GM21737 (cell line): Measurements from ENCODE around the gene MX1.

Experiments used
- ATAC-seq: cut with Tn5 transposase; IDR thresholded peaks from one replicate; pipeline ENCODE4 v1.9.1; 2021; ENCODE audit warnings: mild to moderate bottlenecking, moderate library complexity; ENCODE audit not compliant: unreplicated experiment

Gene MX1, protein sequence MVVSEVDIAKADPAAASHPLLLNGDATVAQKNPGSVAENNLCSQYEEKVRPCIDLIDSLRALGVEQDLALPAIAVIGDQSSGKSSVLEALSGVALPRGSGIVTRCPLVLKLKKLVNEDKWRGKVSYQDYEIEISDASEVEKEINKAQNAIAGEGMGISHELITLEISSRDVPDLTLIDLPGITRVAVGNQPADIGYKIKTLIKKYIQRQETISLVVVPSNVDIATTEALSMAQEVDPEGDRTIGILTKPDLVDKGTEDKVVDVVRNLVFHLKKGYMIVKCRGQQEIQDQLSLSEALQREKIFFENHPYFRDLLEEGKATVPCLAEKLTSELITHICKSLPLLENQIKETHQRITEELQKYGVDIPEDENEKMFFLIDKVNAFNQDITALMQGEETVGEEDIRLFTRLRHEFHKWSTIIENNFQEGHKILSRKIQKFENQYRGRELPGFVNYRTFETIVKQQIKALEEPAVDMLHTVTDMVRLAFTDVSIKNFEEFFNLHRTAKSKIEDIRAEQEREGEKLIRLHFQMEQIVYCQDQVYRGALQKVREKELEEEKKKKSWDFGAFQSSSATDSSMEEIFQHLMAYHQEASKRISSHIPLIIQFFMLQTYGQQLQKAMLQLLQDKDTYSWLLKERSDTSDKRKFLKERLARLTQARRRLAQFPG

DNA sequence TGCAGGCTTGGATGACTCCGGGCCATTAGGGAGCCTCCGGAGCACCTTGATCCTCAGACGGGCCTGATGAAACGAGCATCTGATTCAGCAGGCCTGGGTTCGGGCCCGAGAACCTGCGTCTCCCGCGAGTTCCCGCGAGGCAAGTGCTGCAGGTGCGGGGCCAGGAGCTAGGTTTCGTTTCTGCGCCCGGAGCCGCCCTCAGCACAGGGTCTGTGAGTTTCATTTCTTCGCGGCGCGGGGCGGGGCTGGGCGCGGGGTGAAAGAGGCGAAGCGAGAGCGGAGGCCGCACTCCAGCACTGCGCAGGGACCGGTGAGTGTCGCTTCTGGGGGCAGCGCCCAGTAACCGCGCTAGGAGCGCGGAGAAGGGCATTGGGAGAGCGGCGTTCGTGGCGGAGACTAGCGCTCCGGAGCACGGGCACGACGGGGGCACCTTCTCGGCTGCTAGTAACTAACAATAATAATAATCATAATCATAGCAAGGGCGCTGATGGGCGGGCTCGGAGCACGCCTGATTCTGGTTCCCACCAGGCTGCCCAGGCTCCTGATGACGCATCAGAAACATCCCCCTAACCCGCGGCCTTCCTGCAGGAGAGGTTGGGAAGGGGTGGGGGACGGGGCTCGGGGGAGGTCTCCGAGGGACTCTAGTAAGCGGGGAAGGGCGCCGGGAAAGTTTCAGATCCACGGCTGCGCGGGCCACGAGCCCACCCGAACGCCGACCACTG, at the start of gene MX1:
MX1 (plus strand) TSS at position 286 of the 722 bp plus-strand sequence. CDS start 5,832 bp downstream, outside the sequence.
- peak; percentile 80 for ATAC-seq

DNA sequence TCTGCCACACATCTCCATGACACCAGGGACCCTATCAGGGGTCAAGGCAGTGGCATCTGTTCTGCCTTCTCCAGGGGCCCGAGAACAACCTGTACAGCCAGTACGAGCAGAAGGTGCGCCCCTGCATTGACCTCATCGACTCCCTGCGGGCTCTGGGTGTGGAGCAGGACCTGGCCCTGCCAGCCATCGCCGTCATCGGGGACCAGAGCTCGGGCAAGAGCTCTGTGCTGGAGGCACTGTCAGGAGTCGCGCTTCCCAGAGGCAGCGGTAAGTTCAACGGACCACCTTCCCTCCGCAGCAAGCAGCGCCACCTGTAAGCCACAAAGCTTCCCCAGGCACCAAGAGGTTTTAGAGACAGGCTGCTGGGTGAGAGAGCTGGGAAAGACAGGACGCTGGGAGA, 48.3 kb upstream of the MX1 start:
- ATAC-seq: no peak

DNA sequence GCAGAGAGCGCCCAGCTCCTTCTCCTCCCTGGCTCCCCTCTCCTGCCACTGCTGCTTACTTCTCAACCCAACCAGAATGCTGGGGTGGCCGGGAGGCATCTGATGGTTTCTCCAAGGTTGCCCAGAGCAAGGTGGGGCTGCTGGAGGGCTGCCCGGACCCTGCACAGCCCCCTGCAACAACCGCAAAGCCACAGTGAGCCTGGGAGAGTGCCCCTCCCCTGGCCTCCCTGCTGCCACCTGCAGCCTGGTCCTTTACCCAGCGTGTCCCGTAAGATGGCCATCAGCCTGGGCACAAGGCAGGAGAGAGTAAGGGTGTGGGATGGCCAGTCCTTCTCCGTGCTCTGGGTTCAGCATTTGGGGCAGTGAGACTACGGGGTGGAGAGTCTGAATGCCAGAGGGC, 47.2 kb upstream of the MX1 start:
- ATAC-seq: no peak

DNA sequence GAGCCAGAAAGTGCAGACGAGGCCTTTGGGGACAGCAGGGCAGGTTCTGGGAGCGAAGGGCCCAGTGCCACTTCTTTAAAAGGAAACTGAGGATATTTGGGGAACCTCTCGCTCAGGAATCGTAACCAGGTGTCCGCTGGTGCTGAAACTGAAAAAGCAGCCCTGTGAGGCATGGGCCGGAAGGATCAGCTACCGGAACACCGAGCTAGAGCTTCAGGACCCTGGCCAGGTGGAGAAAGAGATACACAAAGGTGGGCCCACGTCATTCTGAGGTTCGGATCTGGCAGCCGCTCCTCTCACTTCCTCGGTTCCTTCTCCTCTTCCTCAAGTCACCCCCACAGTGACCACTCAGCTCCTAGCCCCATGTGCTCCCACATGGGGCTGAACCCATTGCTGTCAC, 46.1 kb upstream of the MX1 start:
- ATAC-seq: no peak

DNA sequence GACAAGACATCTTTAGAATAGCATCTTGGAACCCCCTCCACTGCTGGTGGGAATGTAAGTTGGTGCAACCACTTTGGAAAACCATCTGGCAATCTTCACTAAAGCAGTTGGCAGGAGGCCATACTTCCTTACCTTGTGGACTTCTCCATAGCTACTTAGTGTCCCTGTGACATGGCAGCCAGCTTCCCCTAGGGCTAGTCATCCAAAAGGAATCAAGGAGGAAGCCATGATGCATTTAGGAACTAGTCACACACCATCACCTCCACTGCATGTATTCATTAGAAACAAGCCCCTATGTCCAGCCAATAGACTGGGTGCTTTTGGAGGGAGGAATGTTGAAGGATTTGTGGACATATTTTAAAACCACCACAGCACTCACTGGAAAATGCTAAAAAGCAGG, 44.3 kb upstream of the MX1 start:
- ATAC-seq: no peak

DNA sequence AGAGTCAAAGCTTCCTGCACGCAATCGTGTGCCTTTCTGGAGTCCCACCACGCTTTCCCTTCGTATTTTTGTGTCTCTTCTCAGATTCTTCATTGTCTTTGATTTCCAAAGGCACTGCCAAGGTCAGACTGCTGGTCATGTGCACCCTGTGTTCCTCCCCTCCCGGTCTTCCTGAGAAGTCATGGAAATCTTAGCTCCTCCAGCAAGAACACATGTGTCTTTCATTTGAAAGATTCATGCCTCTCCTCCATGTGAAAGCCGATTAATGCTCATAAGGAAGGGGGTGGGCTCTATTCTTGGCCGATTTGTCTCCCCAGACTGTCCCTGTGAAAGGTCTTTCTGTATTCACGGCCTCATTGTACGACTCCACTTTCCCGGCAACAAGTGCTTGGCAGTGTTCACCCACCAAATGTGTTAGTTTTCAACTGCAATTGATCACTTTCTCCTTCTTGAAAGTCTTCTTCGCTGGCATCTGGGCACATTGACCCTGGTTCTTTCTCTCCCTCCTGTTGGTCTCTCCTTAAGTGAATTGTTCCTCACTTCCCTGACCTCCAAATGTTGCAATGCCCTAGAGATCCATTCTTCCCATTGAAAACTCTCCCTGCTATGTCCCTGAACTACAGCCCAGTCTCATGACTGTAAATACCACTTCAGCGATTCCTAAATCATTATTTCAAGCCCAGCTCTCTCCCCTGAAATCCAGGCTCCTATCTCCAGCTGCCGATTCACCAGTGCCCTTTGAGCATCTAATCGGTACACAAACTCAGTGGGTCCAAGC, 38.8 kb upstream of the MX1 start:
- no peak for ATAC-seq

DNA sequence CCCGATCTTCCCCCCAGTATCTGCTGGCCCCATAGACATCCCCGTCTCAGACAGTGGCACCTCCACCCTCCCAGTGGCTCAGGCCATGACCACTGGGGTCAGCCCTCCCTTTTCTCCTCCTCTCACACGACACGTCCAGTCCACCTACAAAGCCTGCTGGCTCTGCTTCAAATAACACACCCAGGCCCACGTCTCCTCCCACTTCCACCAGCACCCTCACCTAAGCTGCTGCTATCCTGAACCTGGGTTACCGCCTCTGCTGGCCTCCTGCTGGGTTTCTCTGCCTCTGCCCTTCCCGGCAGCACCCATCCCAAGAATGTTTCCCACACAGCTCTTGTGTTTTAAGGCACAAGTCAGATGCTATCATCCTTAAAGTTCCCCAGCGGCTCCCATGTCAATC, 38.2 kb upstream of the MX1 start:
- ATAC-seq: no peak

DNA sequence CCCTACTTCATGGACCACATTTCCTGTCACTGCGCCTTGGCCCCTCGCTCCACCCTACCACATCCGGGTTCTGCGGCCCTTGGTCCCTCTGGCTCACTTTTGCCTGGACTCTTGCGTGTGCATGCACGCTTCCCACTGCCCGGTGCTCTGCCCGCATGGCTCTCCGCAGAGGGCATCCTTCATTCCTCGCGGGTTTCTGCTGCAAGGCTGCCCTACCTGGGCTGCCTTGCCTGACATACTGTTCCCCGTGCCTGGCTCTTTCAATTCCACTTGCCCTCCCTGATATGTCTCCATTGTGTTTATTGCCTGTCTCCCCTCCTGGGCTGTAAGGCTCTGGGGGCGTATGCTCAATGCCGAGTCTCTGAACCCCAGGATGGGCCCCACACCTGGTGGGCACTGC, 37.8 kb upstream of the MX1 start:
- no peak for ATAC-seq

DNA sequence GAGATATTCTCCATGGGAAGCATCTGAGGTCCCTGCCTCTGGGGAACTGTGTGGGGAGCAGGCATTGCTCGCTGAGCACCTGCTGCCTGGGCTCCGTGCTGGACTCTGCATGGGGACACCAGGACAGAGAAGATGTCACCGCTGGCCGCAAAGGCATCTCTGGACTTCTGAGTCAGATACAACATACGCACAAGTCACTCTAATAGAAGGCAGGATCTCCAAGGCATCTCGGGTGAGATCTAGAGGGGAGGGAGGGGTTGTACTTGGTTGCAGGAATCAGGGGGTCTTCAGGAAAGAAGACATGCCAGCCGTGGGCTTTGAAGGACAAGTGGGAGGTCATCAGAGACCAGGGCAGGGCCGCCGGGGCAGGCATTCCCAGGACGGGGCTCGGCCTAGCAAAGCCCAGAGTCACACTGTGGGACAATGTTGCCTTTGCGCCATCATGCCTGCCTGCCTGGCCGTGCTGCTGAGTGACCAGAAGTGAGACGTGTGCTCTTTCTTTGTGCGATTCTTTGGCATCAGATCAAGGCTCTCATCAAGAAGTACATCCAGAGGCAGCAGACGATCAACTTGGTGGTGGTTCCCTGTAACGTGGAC, 35.9 kb upstream of the MX1 start:
- ATAC-seq: no peak

DNA sequence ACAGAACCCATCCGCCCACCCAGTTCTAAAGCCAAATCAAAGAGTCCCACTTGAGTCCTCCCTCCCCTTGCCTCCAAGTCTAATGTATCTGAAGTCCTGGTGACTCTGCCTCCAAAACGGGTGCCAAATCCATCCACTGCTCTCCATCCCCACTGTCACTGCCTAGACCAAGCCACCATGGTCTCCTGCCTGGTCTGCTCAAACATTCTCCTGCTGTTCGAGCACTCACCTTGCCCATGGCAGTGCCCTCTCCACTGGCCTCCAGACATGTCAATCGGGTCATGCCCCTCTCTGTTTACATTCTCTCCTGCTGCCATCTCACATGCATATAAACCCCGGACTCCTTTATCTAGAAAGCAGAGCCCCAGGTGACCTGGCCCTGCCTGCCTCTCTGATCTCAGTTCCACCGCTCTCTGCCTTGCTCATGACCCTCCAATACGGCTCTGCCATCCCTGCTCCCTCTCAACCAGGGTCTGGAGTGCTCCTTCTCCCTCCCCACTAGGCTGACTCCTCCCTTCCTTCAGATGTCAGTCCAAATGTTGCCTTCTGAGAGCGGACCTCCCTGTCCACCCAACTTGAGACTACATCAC, 32.1 kb upstream of the MX1 start:
- ATAC-seq: no peak

DNA sequence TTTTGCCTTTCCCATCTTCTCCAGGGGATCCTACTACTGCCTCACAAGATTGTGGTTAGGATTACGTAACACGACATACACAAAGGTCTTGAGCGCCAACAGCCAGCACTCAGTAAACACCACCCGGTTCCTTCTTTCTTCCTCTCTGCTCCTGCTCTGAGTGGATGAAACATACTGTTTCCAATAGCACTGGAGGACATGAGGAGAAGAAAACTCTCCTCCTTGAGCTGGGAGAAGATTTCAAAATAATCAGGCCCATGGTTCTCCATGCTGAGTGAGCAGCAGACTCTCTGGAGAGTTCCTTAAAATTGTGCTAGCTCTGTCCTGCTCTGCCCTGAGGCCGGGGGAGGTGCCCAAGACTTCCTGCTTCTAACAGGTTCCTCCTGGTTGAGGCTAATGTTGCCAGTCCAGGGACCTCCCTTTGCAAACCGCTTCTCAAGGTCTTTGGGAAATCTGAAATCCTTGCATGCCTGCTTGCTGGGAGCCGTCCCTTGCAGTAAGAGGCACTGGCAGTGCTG, 29.4 kb upstream of the MX1 start:
- ATAC-seq: no peak

DNA sequence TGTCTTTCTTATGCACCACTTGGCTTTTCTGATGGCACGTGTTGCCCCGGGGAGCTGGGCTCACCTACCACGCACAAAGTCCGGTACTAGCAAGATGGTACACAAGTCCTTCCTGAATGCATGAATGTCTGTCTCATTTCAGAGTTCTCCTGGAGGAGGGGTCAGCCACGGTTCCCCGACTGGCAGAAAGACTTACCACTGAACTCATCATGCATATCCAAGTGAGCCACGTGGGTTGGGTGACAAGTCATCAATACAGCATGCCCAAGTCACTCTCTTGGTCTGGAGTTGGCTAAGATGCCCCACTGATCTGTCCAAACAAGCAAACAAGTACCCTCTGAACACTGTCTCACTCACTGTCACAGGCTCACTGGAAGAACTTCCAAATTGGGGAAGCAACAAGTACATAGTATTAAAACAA, 28.6 kb upstream of the MX1 start:
- no peak for ATAC-seq

DNA sequence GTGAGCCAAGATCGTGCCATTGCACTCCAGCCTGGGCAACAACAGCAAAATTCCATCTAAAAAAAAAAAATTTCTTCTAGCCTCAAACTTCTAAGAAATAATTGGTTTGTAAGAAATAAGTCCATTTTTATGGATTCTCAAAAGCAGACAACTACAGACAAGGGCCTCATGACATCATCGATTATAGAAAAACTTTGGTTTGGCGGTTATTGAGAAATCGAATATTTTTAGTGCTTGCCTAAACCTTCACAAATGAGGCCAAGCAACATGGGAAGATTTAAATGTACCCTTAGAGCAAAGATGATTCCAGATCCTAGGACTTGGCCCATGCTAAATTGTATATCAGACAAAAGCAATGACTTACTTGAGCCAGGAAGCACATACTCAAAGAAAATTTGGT, 27.8 kb upstream of the MX1 start:
- ATAC-seq: no peak

DNA sequence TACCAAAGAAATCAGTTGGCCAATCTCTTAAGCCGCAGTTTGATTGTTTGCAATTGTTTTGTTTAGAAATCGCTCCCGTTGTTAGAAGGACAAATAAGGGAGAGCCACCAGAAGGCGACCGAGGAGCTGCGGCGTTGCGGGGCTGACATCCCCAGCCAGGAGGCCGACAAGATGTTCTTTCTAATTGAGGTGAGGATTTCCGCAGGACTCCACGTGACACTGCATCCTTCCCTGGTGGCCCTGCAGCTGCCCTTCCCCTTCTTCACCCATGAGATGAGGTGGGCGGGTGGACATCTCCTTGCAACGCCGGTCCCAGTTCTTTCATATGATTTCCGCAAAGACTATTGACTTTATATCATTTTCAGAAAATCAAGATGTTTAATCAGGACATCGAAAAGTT, 27.2 kb upstream of the MX1 start:
- no peak for ATAC-seq

DNA sequence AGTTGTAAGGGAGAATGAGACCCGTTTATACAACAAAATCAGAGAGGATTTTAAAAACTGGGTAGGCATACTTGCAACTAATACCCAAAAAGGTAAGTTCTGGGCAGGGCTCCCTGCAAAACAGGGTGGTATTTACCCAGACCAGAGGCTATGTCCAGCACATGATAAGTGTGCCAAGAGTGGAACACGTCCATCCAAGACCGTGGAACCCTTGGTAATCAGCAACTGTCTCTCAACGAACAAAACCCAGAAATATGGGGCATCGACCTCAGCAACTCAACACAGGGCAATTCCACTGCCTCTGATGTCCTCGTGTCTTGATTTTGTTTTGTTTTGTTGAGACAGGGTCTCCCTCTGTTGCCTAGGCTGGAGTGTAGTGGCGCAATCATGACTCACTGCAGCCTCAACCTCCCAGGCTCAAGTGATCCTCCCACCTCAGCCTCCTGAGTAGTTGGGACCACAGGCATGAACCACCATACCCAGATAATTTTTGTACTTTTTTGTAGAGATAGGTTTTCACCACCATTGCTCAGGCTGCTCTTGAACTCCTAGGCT, 26.7 kb upstream of the MX1 start:
- no peak for ATAC-seq

DNA sequence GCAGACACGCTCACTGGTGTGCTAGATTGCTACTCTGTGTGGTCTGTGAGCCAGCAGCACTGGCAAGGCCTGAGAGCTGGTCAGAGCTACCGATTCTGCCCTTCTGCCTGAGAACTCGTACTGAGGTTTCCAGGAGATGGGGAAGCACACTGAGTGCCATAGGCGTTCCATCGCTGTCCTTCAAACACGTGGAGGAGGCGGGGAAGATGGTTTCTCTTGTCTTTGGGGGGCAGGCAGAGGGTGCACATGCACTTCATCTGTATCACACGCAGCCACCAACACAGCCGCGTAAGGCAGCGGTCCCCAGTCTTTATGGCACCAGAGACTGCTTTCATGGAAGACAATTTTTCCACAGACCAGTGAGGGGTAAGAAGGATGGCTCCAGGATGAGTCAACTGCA, 23.8 kb upstream of the MX1 start:
- ATAC-seq: no peak

DNA sequence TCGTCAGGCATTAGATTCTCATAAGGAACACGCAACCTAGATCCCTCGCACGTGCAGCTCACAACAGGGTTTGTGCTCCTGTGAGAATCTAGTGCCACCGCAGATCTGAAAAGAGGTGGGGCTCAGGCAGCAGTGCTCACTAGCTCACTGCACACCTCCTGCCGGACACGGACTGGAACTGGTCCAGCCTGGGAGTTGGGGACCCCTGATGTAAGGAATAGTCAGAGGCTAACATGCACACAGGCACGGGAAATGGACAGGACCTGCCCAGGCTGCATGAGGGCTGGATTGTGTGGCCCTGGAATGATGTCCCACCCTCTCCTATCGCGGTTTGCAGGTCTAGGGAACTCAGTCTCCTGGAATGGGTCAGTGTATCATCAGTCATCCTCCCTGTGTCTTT, 23.2 kb upstream of the MX1 start:
- ATAC-seq: no peak

DNA sequence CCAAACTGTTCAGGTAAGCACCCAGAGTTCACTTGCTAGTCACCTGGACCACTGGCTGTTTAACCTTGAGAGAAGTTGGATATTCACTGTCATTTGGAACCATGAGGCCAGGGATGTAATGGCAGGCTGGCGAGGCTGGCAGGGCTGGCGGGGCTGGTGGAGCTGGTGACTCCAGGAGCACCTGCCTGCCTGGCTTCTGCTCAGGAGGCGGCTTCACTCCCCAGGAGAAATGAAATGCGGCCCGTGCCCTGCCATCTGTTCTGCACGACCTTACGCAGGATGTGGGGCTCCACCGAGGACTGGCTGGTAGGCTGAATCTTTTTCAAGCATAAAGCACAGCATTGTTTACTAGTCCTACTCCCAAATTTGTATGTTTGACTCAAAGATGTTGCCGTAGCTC, 22.7 kb upstream of the MX1 start:
- ATAC-seq: no peak

DNA sequence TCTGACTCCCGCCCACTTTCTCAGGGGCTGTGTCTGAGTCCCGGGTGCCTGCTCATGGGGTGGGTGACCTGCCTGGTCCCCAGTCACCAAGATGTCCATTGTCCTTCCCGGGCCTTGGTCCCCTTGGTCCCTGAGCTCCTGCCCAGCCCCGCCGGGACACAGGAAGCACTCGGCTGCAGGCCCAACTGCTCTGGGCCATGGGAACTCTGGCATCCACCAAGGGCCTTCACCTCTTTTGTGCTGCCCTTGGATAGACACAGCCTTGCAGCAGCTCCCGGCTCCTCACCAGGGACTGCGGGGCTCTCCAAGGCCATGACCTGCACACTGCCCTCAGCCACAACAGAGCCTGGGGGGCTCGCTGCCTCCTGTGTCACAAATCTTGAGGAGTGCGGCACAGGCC, 22.1 kb upstream of the MX1 start:
- no peak for ATAC-seq

DNA sequence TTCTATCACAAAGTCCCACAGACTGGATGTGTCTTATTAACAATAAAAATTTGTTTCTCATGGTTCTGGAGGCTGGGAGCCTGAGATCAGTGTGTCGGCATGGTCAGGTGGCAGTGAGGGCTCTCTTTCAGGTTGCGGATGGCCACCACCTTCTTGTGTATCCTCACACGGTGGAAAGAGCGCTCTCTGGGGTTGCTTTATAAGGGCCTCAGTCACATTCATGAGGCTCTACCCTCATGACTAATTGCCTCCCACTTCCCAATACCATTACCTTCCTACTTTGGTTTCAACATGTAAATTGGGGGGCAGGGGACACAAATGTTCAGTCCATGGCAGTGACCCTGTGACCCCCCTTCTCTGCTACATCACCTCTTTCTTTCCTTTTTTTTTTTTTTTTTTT, 20.7 kb upstream of the MX1 start:
- no peak for ATAC-seq
